ENCODE results near the gene DPH6. TPM values are rescaled to one million over a fixed set of nuclear protein-coding genes. Genes with fewer than 3 reads are reported as not detected.

The DPH6 gene
- total RNA-seq, 2 donors from 2014 or later: 8.9 to 17.6 TPM

DNA sequence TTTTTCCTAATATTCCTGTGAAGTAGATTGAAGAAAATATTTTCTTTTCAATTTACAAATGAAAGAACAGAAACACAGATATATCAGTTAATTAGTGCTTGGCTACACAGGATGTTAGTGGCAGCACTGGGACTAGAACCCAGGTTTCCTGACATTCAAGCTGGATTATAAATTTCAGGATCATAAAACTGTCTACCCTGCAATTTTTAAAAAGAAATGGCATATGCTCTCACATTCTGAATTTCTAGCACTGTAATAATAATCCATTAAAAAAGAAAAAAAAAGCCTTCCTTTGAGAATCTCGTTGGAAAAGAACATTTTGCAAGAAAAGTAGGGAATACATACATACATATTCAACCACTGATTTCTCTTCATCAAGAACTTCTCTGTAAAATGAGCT, 9.3 kb upstream of the DPH6 start:
- intact Hi-C loops (cut with DNase I): no loop called here
- 98% methylated on average over 1 of the region's 1 CpG for WGBS

DNA sequence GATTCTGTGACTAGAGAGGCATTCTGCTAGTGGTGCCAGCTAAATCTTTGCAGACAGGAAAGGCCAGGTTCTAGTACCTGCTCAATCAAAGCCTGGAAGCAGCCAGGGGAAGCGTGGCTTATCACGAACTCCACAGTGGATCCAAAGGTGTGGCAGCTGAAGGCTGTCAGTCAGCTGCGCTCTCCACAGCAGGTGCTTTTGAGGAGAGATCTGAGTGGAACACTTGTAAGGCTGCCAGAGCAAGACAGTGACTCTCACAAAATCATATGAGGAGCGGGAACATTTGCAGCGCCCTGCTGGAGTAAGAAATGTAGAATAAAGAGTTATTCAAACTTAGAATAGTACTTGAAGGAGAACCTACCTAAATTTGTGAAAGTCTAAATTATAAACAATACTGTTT, 5.0 kb upstream of the DPH6 start:
- H3K4me3 ChIP-seq: no peak overlapping the region
- H3K4me1 ChIP-seq (replicated peaks): peaks cover 4% of the 10 kb centered on the region
- no peak overlapping the region for H3K27ac ChIP-seq
- intact Hi-C loops (cut with DNase I): no loop called here
- no peaks in the 10 kb centered on the region for H3K27me3 ChIP-seq (replicated peaks; ENCODE audit: insufficient read depth)
- TF ChIP-seq POLR2A (IDR thresholded peaks at IDR 0.05): no peak
- no peak for TF ChIP-seq POLR2AphosphoS5 (IDR thresholded peaks at IDR 0.05)
- TF ChIP-seq, protein P1, sequence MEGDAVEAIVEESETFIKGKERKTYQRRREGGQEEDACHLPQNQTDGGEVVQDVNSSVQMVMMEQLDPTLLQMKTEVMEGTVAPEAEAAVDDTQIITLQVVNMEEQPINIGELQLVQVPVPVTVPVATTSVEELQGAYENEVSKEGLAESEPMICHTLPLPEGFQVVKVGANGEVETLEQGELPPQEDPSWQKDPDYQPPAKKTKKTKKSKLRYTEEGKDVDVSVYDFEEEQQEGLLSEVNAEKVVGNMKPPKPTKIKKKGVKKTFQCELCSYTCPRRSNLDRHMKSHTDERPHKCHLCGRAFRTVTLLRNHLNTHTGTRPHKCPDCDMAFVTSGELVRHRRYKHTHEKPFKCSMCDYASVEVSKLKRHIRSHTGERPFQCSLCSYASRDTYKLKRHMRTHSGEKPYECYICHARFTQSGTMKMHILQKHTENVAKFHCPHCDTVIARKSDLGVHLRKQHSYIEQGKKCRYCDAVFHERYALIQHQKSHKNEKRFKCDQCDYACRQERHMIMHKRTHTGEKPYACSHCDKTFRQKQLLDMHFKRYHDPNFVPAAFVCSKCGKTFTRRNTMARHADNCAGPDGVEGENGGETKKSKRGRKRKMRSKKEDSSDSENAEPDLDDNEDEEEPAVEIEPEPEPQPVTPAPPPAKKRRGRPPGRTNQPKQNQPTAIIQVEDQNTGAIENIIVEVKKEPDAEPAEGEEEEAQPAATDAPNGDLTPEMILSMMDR (IDR thresholded peaks at IDR 0.05): no peak
- 99% methylated on average over 5 of the region's 5 CpGs for WGBS
- no peaks in the 10 kb centered on the region for H3K36me3 ChIP-seq
- no peaks in the 10 kb centered on the region for H3K9me3 ChIP-seq
- DNase-seq (ENCODE audit: low spot score): no peak

More for the DNA sequence above, 9.3 kb upstream of the DPH6 start:
- TF ChIP-seq POLR2A (IDR thresholded peaks at IDR 0.05) (no peak), POLR2AphosphoS5 (IDR thresholded peaks at IDR 0.05) (no peak)
- TF ChIP-seq, protein P1 (IDR thresholded peaks at IDR 0.05): no peak
- H3K4me1 ChIP-seq (replicated peaks): no peaks in the 10 kb centered on the region
- H3K9me3 ChIP-seq: no peaks in the 10 kb centered on the region
- H3K4me3 ChIP-seq: no peak overlapping the region
- DNase-seq (ENCODE audit: low spot score): no peak
- H3K36me3 ChIP-seq: no peaks in the 10 kb centered on the region
- H3K27ac ChIP-seq: no peak overlapping the region
- H3K27me3 ChIP-seq (replicated peaks; ENCODE audit: insufficient read depth): no peaks in the 10 kb centered on the region

DNA sequence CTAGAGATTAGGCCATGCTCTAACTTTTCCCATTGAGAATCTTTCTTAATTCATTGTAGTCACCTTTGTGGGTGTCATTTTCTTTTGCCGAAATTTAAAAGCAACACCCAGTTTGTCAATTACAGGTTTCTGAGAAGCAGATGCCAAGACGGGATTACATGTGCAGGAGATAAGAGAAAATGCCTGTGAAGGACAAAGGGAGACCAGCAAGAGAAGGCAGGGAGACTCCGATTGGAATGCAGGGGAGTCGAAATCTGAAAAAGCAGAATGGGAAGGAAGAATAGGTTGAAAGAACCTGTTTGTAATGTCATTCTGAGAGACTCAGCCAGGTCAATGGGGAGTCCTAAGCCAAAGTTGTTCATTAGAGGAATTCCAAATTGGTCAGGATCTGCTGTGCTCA, 3.6 kb upstream of the DPH6 start:
- Histone ChIP-seq H3K36me3 (no peaks in the 10 kb centered on the region), H3K4me3 (no peak overlapping the region), H3K27ac (no peak overlapping the region), H3K27me3 (replicated peaks; ENCODE audit: insufficient read depth) (no peaks in the 10 kb centered on the region), H3K9me3 (no peaks in the 10 kb centered on the region), H3K4me1 (replicated peaks) (peaks cover 8% of the 10 kb centered on the region)
- intact Hi-C loops (cut with DNase I): loop anchor here (10.0 kb wide), 2 partner anchors 115 to 205 kb away; no protein-coding TSS in a partner anchor
- TF ChIP-seq, protein P1 (IDR thresholded peaks at IDR 0.05): no peak
- no peak for TF ChIP-seq POLR2AphosphoS5 (IDR thresholded peaks at IDR 0.05)
- TF ChIP-seq POLR2A (IDR thresholded peaks at IDR 0.05): no peak
- no peak for DNase-seq (ENCODE audit: low spot score)
- 82% methylated on average over 4 of the region's 4 CpGs for WGBS

DNA sequence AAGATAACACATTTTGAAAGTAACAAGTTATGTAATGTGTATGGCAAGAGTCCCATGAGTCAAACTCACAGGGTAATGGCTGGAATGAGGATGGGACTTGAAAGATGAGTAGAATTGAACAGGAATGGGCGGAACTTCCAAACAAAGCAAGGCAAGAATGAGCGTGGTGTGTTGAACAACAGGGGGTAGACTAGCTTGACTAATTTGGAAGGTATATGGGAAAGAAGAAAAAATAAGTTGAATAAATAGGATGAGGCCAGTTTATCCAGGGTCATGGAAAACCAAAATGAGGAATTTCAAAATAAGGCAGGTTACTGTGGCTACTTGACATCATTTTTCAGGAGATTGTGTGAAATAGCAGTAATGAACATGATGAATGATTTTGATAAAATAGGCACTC, 2.5 kb upstream of the DPH6 start:
- intact Hi-C loops (cut with DNase I): loop anchor here (10.0 kb wide), 2 partner anchors 116 to 206 kb away; no protein-coding TSS in a partner anchor

More for the DNA sequence above, 2.5 kb upstream of the DPH6 start:
- peaks cover 8% of the 10 kb centered on the region for H3K4me1 ChIP-seq (replicated peaks)
- H3K9me3 ChIP-seq: no peaks in the 10 kb centered on the region
- WGBS: 97% methylated on average over 2 of the region's 2 CpGs
- H3K4me3 ChIP-seq: no peak overlapping the region
- H3K27me3 ChIP-seq (replicated peaks; ENCODE audit: insufficient read depth): no peaks in the 10 kb centered on the region
- TF ChIP-seq POLR2AphosphoS5 (IDR thresholded peaks at IDR 0.05): no peak
- TF ChIP-seq, protein P1 (IDR thresholded peaks at IDR 0.05): no peak
- TF ChIP-seq POLR2A (IDR thresholded peaks at IDR 0.05): no peak
- no peak overlapping the region for H3K27ac ChIP-seq
- no peak for DNase-seq (ENCODE audit: low spot score)
- no peaks in the 10 kb centered on the region for H3K36me3 ChIP-seq
